GM10248 (cell line): ENCODE measurements around the gene HMCN1.

Source experiments
- CTCF ChIA-PET: fragments of 300-600 bp; sonication (Branson Sonifier 250); formaldehyde crosslinking; extraction: SDS; loops from one replicate; lab custom pipeline; 2021; ENCODE audit warnings: antibody characterized with exemption; lab: Yijun Ruan, JAX
- POLR2A ChIA-PET: fragments of 350-650 bp; sonication (Branson Sonifier 250); formaldehyde crosslinking; extraction: SDS; loops from one replicate; lab custom pipeline; 2020; ENCODE audit warnings: antibody characterized with exemption; lab: Yijun Ruan, JAX
- DNase-seq: peaks from one replicate; pipeline ENCODE4 v3.0.0; 2012; ENCODE audit errors: extremely low spot score
- TF ChIP-seq, protein P1 (sequence below): IDR thresholded peaks from 2 replicates; pipeline ENCODE4 v1.5.1; 2012; ENCODE audit warnings: mild to moderate bottlenecking, low read depth; ENCODE audit errors: extremely low read depth, missing control alignments, control extremely low read depth

Gene HMCN1

DNA sequence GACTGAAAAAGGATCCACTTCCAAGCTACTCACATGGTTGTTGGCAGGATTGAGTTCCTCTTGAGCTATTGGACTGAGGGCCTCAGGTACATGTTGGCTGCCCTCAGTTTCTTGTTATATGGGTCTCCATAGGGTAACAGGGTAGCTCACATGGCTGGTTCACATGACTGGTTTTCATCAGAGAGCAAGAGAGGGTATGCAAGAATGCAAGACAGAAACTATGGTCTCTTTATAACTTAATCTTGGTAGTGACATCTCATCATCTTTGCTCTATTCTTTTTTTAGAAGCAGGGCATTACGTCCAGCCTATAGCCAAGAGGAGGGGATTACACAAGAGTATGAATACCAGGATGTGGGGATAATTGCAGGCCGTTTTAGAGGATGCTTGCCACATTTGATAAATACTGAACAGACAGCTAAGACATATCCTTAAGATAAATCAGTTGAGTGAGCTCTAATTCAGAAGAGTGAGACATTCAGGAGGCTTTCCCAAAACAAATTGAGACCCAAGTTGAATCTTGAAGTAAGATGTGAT, 100.2 kb downstream of the HMCN1 start:
- no peak for DNase-seq
- POLR2A ChIA-PET, result no interaction called here
- TF ChIP-seq, protein P1, sequence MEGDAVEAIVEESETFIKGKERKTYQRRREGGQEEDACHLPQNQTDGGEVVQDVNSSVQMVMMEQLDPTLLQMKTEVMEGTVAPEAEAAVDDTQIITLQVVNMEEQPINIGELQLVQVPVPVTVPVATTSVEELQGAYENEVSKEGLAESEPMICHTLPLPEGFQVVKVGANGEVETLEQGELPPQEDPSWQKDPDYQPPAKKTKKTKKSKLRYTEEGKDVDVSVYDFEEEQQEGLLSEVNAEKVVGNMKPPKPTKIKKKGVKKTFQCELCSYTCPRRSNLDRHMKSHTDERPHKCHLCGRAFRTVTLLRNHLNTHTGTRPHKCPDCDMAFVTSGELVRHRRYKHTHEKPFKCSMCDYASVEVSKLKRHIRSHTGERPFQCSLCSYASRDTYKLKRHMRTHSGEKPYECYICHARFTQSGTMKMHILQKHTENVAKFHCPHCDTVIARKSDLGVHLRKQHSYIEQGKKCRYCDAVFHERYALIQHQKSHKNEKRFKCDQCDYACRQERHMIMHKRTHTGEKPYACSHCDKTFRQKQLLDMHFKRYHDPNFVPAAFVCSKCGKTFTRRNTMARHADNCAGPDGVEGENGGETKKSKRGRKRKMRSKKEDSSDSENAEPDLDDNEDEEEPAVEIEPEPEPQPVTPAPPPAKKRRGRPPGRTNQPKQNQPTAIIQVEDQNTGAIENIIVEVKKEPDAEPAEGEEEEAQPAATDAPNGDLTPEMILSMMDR, result no peak
- CTCF ChIA-PET, result interaction anchor here (1.4 to 1.5 kb wide), 2 partner anchors 13 to 47 kb away, joined by 3 to 5 read pairs; no protein-coding TSS in a partner anchor

DNA sequence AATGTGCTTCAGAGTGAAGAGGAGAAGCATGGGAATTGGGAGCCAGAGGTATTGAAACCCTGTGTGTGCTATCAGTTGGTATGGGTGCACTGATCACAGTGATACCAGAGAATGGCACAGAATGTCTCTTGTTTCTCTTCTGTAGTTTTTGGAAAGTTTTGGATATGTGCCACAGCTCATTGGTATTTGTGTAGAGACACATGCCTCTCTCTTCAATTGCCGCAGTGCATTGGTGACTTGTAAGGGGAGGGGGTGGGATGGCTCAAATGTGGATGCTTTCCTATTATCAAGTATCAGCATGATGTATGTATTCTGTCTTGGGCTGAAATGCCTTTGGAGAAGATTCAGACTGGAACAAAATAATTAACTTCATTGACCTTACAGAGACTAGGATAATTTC, 101.0 kb downstream of the HMCN1 start:
- CTCF ChIA-PET, result interaction anchor here (1.4 to 1.5 kb wide), 2 partner anchors 14 to 46 kb away, joined by 3 to 5 read pairs; no protein-coding TSS in a partner anchor
- POLR2A ChIA-PET, result no interaction called here
- TF ChIP-seq, protein P1, result no peak
- DNase-seq, result no peak

GRCh38 chr1:185837711-185838110, 103.5 kb downstream of the HMCN1 start:
- no peak for DNase-seq

DNA sequence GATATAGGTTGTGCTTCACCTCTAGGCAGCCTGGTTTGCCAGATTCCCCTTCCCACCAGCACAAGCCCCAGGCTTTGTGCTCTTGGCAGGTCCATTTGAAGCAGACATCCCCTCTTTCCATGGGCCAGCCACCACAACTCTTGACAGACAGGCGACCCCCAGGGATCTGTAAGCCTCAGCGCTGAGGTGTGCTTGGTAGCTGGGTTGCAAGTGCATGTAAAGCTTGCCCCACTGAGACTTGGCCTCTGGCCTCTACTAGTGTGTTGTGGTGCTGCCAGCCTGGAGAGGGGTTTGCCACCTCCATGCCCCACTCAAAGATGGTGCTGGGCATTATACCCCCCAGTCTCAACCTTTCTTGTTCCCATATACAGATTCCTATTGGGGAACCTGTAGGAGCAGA, 103.9 kb downstream of the HMCN1 start:
- TF ChIP-seq, protein P1, result no peak
- DNase-seq, result no peak
- ChIA-PET POLR2A (no interaction called here), CTCF (no interaction called here)

More at GRCh38 chr1:185837711-185838110, 103.5 kb downstream of the HMCN1 start:
- ChIA-PET POLR2A (no interaction called here), CTCF (no interaction called here)
- TF ChIP-seq, protein P1, result no peak

DNA sequence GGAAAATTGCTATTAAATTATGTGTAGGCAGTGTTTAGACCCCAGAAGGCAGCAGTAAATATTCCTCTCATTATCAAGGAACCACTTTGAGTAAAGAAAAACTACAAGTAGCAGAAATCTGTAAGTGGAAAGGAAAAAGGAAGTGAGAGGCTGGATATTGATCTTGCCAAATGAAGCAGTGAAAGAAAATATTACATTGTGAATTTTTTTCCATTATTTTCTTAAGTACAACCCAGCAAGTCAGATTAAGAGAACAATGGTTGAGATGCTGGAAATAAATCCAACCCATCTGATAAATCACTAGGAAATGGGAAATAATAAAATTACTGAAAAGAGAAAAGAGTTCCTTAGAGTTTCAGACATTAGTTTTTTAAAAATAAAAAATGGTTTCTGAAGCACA, 106.7 kb downstream of the HMCN1 start:
- POLR2A ChIA-PET, result no interaction called here
- TF ChIP-seq, protein P1, result no peak
- no peak for DNase-seq
- CTCF ChIA-PET, result interaction anchor here (1.4 kb wide), 1 partner anchor 19 kb away, joined by 3 read pairs; no protein-coding TSS in a partner anchor

GRCh38 chr1:185843297-185843869, 109.2 kb downstream of the HMCN1 start:
- DNase-seq, result no peak
- CTCF ChIA-PET, result interaction anchor here (0.9 to 1.9 kb wide), 3 partner anchors 11 to 25 kb away, joined by 3 to 5 read pairs (median 4); no protein-coding TSS in a partner anchor
- POLR2A ChIA-PET, result no interaction called here
- TF ChIP-seq, protein P1, result no peak
